MCF 10A (cell line): ENCODE measurements around the gene BMPR1B. TPM values are rescaled to one million over a fixed set of nuclear protein-coding genes. Genes with fewer than 3 reads are reported as not detected.

ENCODE experiments used
- BruUV-seq: library from RNA; stranded (reverse); fragments of 400-500 nt; replicated peaks from 2 replicates; lab custom pipeline; 2021; lab: Mats Ljungman, UMichigan
- CTCF ChIA-PET: fragments of 300-600 bp; sonication (Branson Sonifier 250); formaldehyde crosslinking; extraction: SDS; loops from one replicate; lab custom pipeline; 2021; ENCODE audit warnings: antibody characterized with exemption, inconsistent platforms; lab: Yijun Ruan, JAX
- POLR2A ChIA-PET: fragments of 300-600, 350-650 bp; sonication (Branson Sonifier 250); formaldehyde crosslinking; extraction: SDS; loops from one replicate; lab custom pipeline; 2020; ENCODE audit warnings: antibody characterized with exemption, inconsistent platforms; lab: Yijun Ruan, JAX
- DNase-seq: peaks from one replicate; pipeline ENCODE4 v3.0.0-alpha.2; 2018; ENCODE audit not compliant: unreplicated experiment
- H3K27ac Mint-ChIP-seq: one replicate; pipeline ENCODE4 v1.8.0; 2022; ENCODE audit warnings: mild to moderate bottlenecking, low read depth, mixed read lengths; ENCODE audit not compliant: unreplicated experiment
- H3K27me3 Mint-ChIP-seq: one replicate; pipeline ENCODE4 v1.8.0; 2022; ENCODE audit warnings: mixed read lengths; ENCODE audit not compliant: insufficient read depth, unreplicated experiment
- H3K36me3 Mint-ChIP-seq: one replicate; pipeline ENCODE4 v1.8.0; 2022; ENCODE audit warnings: mild to moderate bottlenecking, moderate library complexity, mixed read lengths; ENCODE audit not compliant: insufficient read depth, unreplicated experiment
- H3K4me1 Mint-ChIP-seq: one replicate; pipeline ENCODE4 v1.8.0; 2022; ENCODE audit warnings: mixed read lengths; ENCODE audit not compliant: insufficient read depth, unreplicated experiment
- H3K4me3 Mint-ChIP-seq: one replicate; pipeline ENCODE4 v1.8.0; 2022; ENCODE audit warnings: mild to moderate bottlenecking, moderate library complexity, mixed read lengths; ENCODE audit not compliant: unreplicated experiment
- H3K9me3 Mint-ChIP-seq: one replicate; pipeline ENCODE4 v1.8.0; 2022; ENCODE audit warnings: mixed read lengths; ENCODE audit not compliant: unreplicated experiment
- intact Hi-C: fragments of 100-400 bp; cut with micrococcal nuclease; formaldehyde crosslinking; loops from 2 replicates; pipeline ENCODE4 v1.14.1; 2022
- total RNA-seq: library from RNA; stranded (reverse); gene quantifications from 2 replicates; pipeline ENCODE4 v1.2.3, GENCODE V29; 2022
- TF ChIP-seq, protein P1 (sequence below): fragments of 200-600 bp; IDR thresholded peaks from one replicate; pipeline ENCODE4 v1.8.0; 2022; ENCODE audit warnings: antibody characterized with exemption, mild to moderate bottlenecking; ENCODE audit not compliant: unreplicated experiment

BMPR1B gene
- total RNA-seq, 1 experiment from 2014 or later = 18.8 TPM

DNA sequence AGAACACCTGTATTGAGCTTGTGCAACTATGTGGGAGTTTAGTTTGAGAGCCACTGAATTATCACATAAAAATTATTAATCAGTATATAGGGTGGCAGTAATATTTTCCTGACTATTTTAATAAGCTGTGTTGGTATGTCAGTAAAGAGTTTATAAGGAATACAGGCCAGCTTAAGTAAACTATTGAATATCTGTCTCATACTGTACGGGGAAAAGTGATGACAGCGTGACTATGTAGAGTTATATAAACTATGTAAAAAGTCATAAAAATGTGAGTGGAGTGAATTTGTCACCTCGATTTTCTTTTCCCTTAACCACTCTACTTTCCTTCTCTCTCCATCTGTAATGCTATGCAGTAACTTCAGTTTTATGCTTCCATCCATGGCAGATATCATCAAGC, 250.2 kb downstream of the BMPR1B start:
- intact Hi-C loops = no loop called here
- Mint-ChIP-seq H3K27me3 (no peaks in the 10 kb centered on the region), H3K4me1 (no peaks in the 10 kb centered on the region), H3K36me3 (no peaks in the 10 kb centered on the region), H3K4me3 (no peak overlapping the region), H3K9me3 (no peaks in the 10 kb centered on the region), H3K27ac (no peak overlapping the region)
- no peak for DNase-seq
- no TSS peak for BruUV-seq
- POLR2A ChIA-PET = interaction anchor here (0.7 to 1.2 kb wide), 3 partner anchors 23 to 455 kb away, joined by 3 to 4 read pairs (median 4); no protein-coding TSS in a partner anchor
- CTCF ChIA-PET = interaction anchor here (0.7 to 1.1 kb wide), 3 partner anchors 12 to 286 kb away, joined by 3 read pairs; no protein-coding TSS in a partner anchor
- TF ChIP-seq, protein P1, sequence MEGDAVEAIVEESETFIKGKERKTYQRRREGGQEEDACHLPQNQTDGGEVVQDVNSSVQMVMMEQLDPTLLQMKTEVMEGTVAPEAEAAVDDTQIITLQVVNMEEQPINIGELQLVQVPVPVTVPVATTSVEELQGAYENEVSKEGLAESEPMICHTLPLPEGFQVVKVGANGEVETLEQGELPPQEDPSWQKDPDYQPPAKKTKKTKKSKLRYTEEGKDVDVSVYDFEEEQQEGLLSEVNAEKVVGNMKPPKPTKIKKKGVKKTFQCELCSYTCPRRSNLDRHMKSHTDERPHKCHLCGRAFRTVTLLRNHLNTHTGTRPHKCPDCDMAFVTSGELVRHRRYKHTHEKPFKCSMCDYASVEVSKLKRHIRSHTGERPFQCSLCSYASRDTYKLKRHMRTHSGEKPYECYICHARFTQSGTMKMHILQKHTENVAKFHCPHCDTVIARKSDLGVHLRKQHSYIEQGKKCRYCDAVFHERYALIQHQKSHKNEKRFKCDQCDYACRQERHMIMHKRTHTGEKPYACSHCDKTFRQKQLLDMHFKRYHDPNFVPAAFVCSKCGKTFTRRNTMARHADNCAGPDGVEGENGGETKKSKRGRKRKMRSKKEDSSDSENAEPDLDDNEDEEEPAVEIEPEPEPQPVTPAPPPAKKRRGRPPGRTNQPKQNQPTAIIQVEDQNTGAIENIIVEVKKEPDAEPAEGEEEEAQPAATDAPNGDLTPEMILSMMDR = no peak

DNA sequence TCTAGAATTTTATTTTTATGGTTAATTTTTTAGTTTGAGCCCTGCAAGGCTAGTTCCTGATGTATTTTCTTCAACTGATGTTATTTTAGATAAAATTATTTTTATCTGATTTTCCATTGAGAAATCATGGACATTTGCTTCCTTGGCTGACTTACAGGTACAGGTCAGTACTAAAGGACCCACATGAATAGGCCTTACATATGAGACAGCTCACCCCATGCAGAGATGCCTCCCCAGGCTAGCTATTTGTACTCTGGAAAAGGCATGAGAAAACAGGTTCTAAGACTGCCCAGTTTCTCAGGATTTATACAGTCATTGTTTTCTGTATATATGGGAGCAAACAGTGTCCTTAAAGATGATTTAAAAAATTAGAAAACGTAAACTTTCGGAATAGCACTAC, 255.5 kb downstream of the BMPR1B start:
- no peaks in the 10 kb centered on the region for H3K4me1 Mint-ChIP-seq
- intact Hi-C loops = no loop called here
- POLR2A ChIA-PET = no interaction called here
- CTCF ChIA-PET = no interaction called here
- TF ChIP-seq, protein P1 = no peak
- no peak overlapping the region for H3K27ac Mint-ChIP-seq
- BruUV-seq = no TSS peak
- H3K36me3 Mint-ChIP-seq = peaks cover 5% of the 10 kb centered on the region
- no peak for DNase-seq
- no peaks in the 10 kb centered on the region for H3K27me3 Mint-ChIP-seq
- H3K9me3 Mint-ChIP-seq = no peaks in the 10 kb centered on the region
- no peak overlapping the region for H3K4me3 Mint-ChIP-seq

DNA sequence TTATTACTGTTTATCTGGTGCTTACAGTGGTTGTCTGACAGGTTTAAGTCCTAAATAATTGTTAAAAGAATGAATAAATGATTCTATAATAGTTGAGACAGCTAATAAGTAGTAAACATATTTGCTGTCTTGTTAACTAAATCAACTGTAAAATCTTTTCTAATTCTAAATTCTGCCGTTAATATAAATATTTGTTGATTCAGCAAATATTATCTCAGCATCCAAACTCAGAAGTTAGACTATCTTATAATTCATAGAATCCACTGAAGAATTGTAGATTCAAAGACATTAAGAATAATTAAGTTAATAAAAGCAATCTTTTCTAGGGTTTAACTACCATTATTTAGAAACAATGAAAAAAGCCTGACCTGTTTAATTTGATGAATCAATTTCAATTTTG, 256.3 kb downstream of the BMPR1B start:
- BruUV-seq = no TSS peak
- TF ChIP-seq, protein P1 = no peak
- H3K4me1 Mint-ChIP-seq = no peaks in the 10 kb centered on the region
- POLR2A ChIA-PET = no interaction called here
- CTCF ChIA-PET = no interaction called here
- H3K9me3 Mint-ChIP-seq = no peaks in the 10 kb centered on the region
- H3K27me3 Mint-ChIP-seq = no peaks in the 10 kb centered on the region
- intact Hi-C loops = no loop called here
- DNase-seq = no peak
- H3K27ac Mint-ChIP-seq = no peak overlapping the region
- H3K36me3 Mint-ChIP-seq = peaks cover 5% of the 10 kb centered on the region
- H3K4me3 Mint-ChIP-seq = no peak overlapping the region

DNA sequence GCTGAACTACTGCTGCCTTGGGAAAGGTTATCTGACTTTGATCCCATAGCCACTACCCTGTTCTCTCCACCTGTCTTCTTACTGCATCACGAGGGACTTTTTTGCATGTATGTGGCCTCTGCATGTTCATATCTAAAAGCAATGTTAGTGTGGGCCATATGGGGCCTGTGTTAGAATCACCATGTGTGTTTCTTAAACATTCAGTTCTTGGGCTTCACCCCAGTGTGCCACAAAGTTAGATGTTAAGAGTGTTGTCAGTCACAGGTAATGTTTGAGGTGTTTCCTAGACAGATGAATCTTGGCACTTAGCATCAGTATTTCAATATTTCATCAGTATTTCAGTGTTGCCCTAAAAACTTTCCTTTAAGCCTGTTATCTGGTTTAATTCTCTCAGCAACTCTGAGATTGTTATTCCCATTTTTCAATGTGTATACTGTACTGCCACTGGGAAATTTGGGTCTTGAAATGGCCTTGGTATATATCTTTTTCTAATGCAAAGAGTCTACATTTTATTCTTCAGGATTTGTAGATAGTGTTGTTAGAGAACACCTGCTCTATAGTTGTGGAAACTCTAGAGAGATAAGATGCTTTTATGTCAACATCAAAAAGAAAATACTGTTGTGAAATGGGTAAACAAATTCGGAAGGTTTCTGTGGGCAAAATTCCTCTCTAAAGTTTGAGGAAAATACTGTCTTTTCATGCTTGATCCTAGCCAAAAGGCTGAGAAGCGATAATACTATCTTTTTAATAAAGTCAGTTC, 259.7 kb downstream of the BMPR1B start:
- no TSS peak for BruUV-seq
- CTCF ChIA-PET = no interaction called here
- H3K4me3 Mint-ChIP-seq = no peak overlapping the region

More for the DNA sequence above, 259.7 kb downstream of the BMPR1B start:
- no peak overlapping the region for H3K27ac Mint-ChIP-seq
- intact Hi-C loops = no loop called here
- H3K9me3 Mint-ChIP-seq = no peaks in the 10 kb centered on the region
- no peaks in the 10 kb centered on the region for H3K4me1 Mint-ChIP-seq
- TF ChIP-seq, protein P1 = no peak
- POLR2A ChIA-PET = no interaction called here
- peaks cover 5% of the 10 kb centered on the region for H3K36me3 Mint-ChIP-seq
- DNase-seq = no peak
- no peaks in the 10 kb centered on the region for H3K27me3 Mint-ChIP-seq
